HCT116 (cell line): Measurements from ENCODE around the gene SUCLG2. TPM values are rescaled to one million over a fixed set of nuclear protein-coding genes. Genes with fewer than 3 reads are reported as not detected.

Experiments used
- ATAC-seq: fragments of 200-7000 bp; cut with Tn5 transposase; 2 replicates; pipeline ENCODE4 v1.9.1; 2020; ENCODE audit warnings: mild to moderate bottlenecking, moderate library complexity
- BruUV-seq: library from RNA; stranded (reverse); fragments of 400-500 nt; replicated peaks from 2 replicates; lab custom pipeline; 2021; lab: Mats Ljungman, UMichigan
- CTCF ChIA-PET: fragments of 300-600 bp; sonication (Branson Sonifier 250); formaldehyde crosslinking; loops from one replicate; lab custom pipeline; 2021; ENCODE audit warnings: antibody characterized with exemption; lab: Charles Lee
- POLR2A ChIA-PET: fragments of 300-600, 350-600 bp; sonication (Branson Sonifier 250); formaldehyde crosslinking; loops from one replicate; lab custom pipeline; 2021; ENCODE audit warnings: antibody characterized with exemption; lab: Charles Lee
- RAD21 ChIA-PET, 2 experiments: fragments of 300-600 bp; sonication (Branson Sonifier 250); formaldehyde crosslinking; loops; one replicate each; lab custom pipeline; 2023; ENCODE audit warnings: low total read pairs in 2 of 2; ENCODE audit not compliant: uncharacterized antibody in 2 of 2, unreplicated experiment in 2 of 2, low non-redundant PET in 1 of 2; lab: Charles Lee
- DNase-seq: peaks from one replicate; pipeline ENCODE4 v3.0.0-alpha.2; 2010; ENCODE audit warnings: low read depth, low spot score
- H2AFZ ChIP-seq: fragments of 200-600 bp; shearing (Covaris generic), sonication (generic); 2 replicates; pipeline ENCODE4 v1.6.1; 2017; ENCODE audit warnings: low read depth, mixed run types, mixed read lengths, antibody characterized with exemption, low read length; ENCODE audit not compliant: poor library complexity, severe bottlenecking
- H3K27ac ChIP-seq: 2 replicates; pipeline ENCODE4 v1.5.1; 2012; ENCODE audit warnings: low read depth, low read length
- H3K27me3 ChIP-seq: fragments of 200-600 bp; sonication (generic); 2 replicates; pipeline ENCODE4 v1.6.1; 2016; ENCODE audit warnings: mixed run types, low read length, mixed read lengths; ENCODE audit not compliant: insufficient read depth
- H3K36me3 ChIP-seq, 2 experiments: fragments of 200-500 bp in 1 of 2; fragments of 200-600 bp in 1 of 2; sonication (Bioruptor generic) in 1 of 2; sonication (generic) in 1 of 2; 2 replicates each; pipeline versions ENCODE4 v1.5.1 to v1.6.1; 2014 to 2016; ENCODE audit warnings: low read length in 2 of 2, inconsistent platforms in 1 of 2, mixed read lengths in 1 of 2, mixed run types in 1 of 2; ENCODE audit not compliant: insufficient read depth in 2 of 2, control insufficient read depth in 1 of 2
- H3K4me1 ChIP-seq, 2 experiments: fragments of 200-600 bp in 1 of 2; sonication (generic) in 1 of 2; 2 replicates each; pipeline versions ENCODE4 v1.5.1 to v1.6.1; 2012 to 2017; ENCODE audit warnings: low read length in 2 of 2, inconsistent platforms in 1 of 2, mild to moderate bottlenecking in 1 of 2, mixed read lengths in 1 of 2, mixed run types in 1 of 2, moderate library complexity in 1 of 2; ENCODE audit not compliant: insufficient read depth in 2 of 2, control insufficient read depth in 1 of 2
- H3K4me2 ChIP-seq: fragments of 200-600 bp; sonication (generic); 2 replicates; pipeline ENCODE4 v1.6.1; 2017; ENCODE audit warnings: mixed run types, low read length, mixed read lengths
- H3K4me3 ChIP-seq, 2 experiments: fragments of 200-600 bp in 1 of 2; sonication (generic) in 1 of 2; replicated peaks in 1 of 2; 2 replicates each; pipeline ENCODE4 v1.5.1; 2011 to 2016; ENCODE audit warnings: low read length in 2 of 2, control low read depth in 1 of 2, low read depth in 1 of 2, mild to moderate bottlenecking in 1 of 2, mixed read lengths in 1 of 2, mixed run types in 1 of 2
- H3K79me2 ChIP-seq: fragments of 200-600 bp; sonication (generic); 2 replicates; pipeline ENCODE4 v1.6.1; 2017; ENCODE audit warnings: mild to moderate bottlenecking, mixed run types, low read length, moderate library complexity, mixed read lengths; ENCODE audit not compliant: insufficient read depth
- H3K9ac ChIP-seq: fragments of 200-600 bp; sonication (generic); 2 replicates; pipeline ENCODE4 v1.6.1; 2016; ENCODE audit warnings: low read length, mixed read lengths
- H3K9me2 ChIP-seq: fragments of 200-600 bp; sonication (generic), shearing (Covaris generic); 2 replicates; pipeline ENCODE4 v1.6.1; 2017; ENCODE audit warnings: mixed run types, mild to moderate bottlenecking, moderate library complexity; ENCODE audit not compliant: insufficient read depth
- H3K9me3 ChIP-seq, 2 experiments: fragments of 200-500 bp in 1 of 2; fragments of 200-600 bp in 1 of 2; sonication (Bioruptor generic) in 1 of 2; sonication (generic) in 1 of 2; 2 replicates each; pipeline ENCODE4 v1.6.1; 2014 to 2017; ENCODE audit warnings: low read length in 2 of 2, mixed read lengths in 2 of 2, inconsistent platforms in 1 of 2, low read depth in 1 of 2, mild to moderate bottlenecking in 1 of 2, mixed run types in 1 of 2, moderate library complexity in 1 of 2; ENCODE audit not compliant: control insufficient read depth in 1 of 2, insufficient read depth in 1 of 2
- H4K20me1 ChIP-seq: fragments of 200-600 bp; sonication (generic), shearing (Covaris generic); 2 replicates; pipeline ENCODE4 v1.6.1; 2017; ENCODE audit warnings: mixed run types, mild to moderate bottlenecking, moderate library complexity; ENCODE audit not compliant: insufficient read depth
- ATF3 ChIP-seq: IDR thresholded peaks from 2 replicates; pipeline ENCODE4 v1.6.1; 2012
- CEBPB ChIP-seq: IDR thresholded peaks from 2 replicates; pipeline ENCODE4 v1.6.1; 2012; ENCODE audit warnings: low read depth
- EGR1 ChIP-seq: IDR thresholded peaks from 2 replicates; pipeline ENCODE4 v1.6.1; 2012; ENCODE audit warnings: low read depth
- ELF1 ChIP-seq: IDR thresholded peaks from 2 replicates; pipeline ENCODE4 v1.6.1; 2012; ENCODE audit warnings: low read depth, borderline replicate concordance
- EZH2 ChIP-seq: fragments of 200-600 bp; sonication (generic); IDR thresholded peaks from 2 replicates; pipeline ENCODE4 v1.6.1; 2017; ENCODE audit warnings: antibody characterized with exemption, mixed run types
- EZH2phosphoT487 ChIP-seq: fragments of 200-600 bp; IDR thresholded peaks from 2 replicates; pipeline ENCODE4 v1.6.1; 2018; ENCODE audit warnings: antibody characterized with exemption, borderline replicate concordance
- FOSL1 ChIP-seq: IDR thresholded peaks from 2 replicates; pipeline ENCODE4 v1.6.1; 2012; ENCODE audit warnings: low read depth
- JUND ChIP-seq: IDR thresholded peaks from 2 replicates; pipeline ENCODE4 v1.6.1; 2012
- MAX ChIP-seq: IDR thresholded peaks from 2 replicates; pipeline ENCODE4 v1.6.1; 2012
- RAD21 ChIP-seq: IDR thresholded peaks from 2 replicates; pipeline ENCODE4 v1.6.1; 2012; ENCODE audit warnings: low read depth, mild to moderate bottlenecking
- SIN3A ChIP-seq: IDR thresholded peaks from 2 replicates; pipeline ENCODE4 v1.6.1; 2012; ENCODE audit warnings: low read depth
- SRF ChIP-seq: IDR thresholded peaks from 2 replicates; pipeline ENCODE4 v1.6.1; 2012; ENCODE audit warnings: low read depth
- TCF7L2 ChIP-seq: IDR thresholded peaks from 2 replicates; pipeline ENCODE4 v1.7.0; 2011; ENCODE audit warnings: borderline replicate concordance, inconsistent platforms; ENCODE audit not compliant: insufficient read depth, insufficient read length; ENCODE audit errors: extremely low read depth
- ZFX ChIP-seq: fragments of 450-650 bp; IDR thresholded peaks from 2 replicates; pipeline ENCODE4 v1.6.1; 2017
- ZNF274 ChIP-seq: fragments of 200-500 bp; sonication (Bioruptor generic); IDR thresholded peaks from 2 replicates; pipeline ENCODE4 v1.6.1; 2014; ENCODE audit warnings: mild to moderate bottlenecking, low read depth, low read length, inconsistent platforms
- intact Hi-C: fragments of 100-400 bp; cut with micrococcal nuclease; formaldehyde crosslinking; loops from 2 replicates; pipeline ENCODE4 v1.10.0; 2022
- total RNA-seq: library from RNA; stranded (reverse); gene quantifications from one replicate; pipeline ENCODE4 v1.2.1, GENCODE V29; 2021; ENCODE audit not compliant: unreplicated experiment
- TF ChIP-seq, protein P1 (sequence below): IDR thresholded peaks from 2 replicates; pipeline ENCODE4 v1.6.1; 2012; ENCODE audit warnings: low read depth
- TF ChIP-seq, protein P2 (sequence below), 3 experiments: fragments of 200-600 bp in 1 of 3; sonication (generic) in 1 of 3; IDR thresholded peaks in 2 of 3; conservative IDR thresholded peaks in 1 of 3; 2 replicates each; pipeline ENCODE4 v1.5.1; 2012 to 2017; ENCODE audit warnings: low read depth in 2 of 3, low read length in 2 of 3, antibody characterized with exemption in 1 of 3, borderline replicate concordance in 1 of 3, control low read depth in 1 of 3, mild to moderate bottlenecking in 1 of 3, mixed read lengths in 1 of 3, mixed run types in 1 of 3, moderate library complexity in 1 of 3; ENCODE audit not compliant: insufficient read depth in 1 of 3
- TF ChIP-seq, protein P3 (sequence below): IDR thresholded peaks from 2 replicates; pipeline ENCODE4 v1.6.1; 2011; ENCODE audit warnings: mild to moderate bottlenecking, low read length, moderate library complexity; ENCODE audit not compliant: insufficient replicate concordance; ENCODE audit errors: extremely low read depth

The SUCLG2 gene
- total RNA-seq, 1 experiment from 2014 or later = 49.2 TPM

- TF ChIP-seq EZH2phosphoT487 (no peak), ELF1 (no peak), CEBPB (no peak), SRF (no peak), FOSL1 (no peak), JUND (no peak), ATF3 (no peak), ZFX (no peak), TCF7L2 (no peak), ZNF274 (no peak)
These were observed 166.8 kb downstream of the SUCLG2 start (continued) for GRCh38 chr3:67487564-67488114.

- RAD21 ChIA-PET = no interaction called here
- no peaks in the 10 kb centered on the region for H3K9me2 ChIP-seq
- H3K79me2 ChIP-seq = no peaks in the 10 kb centered on the region
- no peak for ATAC-seq
- H3K4me1 ChIP-seq = no peaks in the 10 kb centered on the region
- CTCF ChIA-PET = no interaction called here
- H3K27me3 ChIP-seq = no peaks in the 10 kb centered on the region
- H3K36me3 ChIP-seq = no peaks in the 10 kb centered on the region
- no peak overlapping the region for H3K4me2 ChIP-seq
- H3K27ac ChIP-seq = no peak overlapping the region
- no peak overlapping the region for H3K9ac ChIP-seq
- H4K20me1 ChIP-seq = no peaks in the 10 kb centered on the region
- no peak overlapping the region for H3K4me3 ChIP-seq
- POLR2A ChIA-PET = no interaction called here
- no peak for DNase-seq
- no peaks in the 10 kb centered on the region for H3K9me3 ChIP-seq
- BruUV-seq = no TSS peak
- H2AFZ ChIP-seq = no peak overlapping the region
- intact Hi-C loops = no loop called here
- TF ChIP-seq TCF7L2 (no peak), SRF (no peak), RAD21 (no peak), ELF1 (no peak), EGR1 (no peak), ZNF274 (no peak), MAX (no peak), JUND (no peak), EZH2 (no peak), SIN3A (no peak)
- TF ChIP-seq, protein P1, sequence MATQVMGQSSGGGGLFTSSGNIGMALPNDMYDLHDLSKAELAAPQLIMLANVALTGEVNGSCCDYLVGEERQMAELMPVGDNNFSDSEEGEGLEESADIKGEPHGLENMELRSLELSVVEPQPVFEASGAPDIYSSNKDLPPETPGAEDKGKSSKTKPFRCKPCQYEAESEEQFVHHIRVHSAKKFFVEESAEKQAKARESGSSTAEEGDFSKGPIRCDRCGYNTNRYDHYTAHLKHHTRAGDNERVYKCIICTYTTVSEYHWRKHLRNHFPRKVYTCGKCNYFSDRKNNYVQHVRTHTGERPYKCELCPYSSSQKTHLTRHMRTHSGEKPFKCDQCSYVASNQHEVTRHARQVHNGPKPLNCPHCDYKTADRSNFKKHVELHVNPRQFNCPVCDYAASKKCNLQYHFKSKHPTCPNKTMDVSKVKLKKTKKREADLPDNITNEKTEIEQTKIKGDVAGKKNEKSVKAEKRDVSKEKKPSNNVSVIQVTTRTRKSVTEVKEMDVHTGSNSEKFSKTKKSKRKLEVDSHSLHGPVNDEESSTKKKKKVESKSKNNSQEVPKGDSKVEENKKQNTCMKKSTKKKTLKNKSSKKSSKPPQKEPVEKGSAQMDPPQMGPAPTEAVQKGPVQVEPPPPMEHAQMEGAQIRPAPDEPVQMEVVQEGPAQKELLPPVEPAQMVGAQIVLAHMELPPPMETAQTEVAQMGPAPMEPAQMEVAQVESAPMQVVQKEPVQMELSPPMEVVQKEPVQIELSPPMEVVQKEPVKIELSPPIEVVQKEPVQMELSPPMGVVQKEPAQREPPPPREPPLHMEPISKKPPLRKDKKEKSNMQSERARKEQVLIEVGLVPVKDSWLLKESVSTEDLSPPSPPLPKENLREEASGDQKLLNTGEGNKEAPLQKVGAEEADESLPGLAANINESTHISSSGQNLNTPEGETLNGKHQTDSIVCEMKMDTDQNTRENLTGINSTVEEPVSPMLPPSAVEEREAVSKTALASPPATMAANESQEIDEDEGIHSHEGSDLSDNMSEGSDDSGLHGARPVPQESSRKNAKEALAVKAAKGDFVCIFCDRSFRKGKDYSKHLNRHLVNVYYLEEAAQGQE = no peak
- TF ChIP-seq, protein P2, sequence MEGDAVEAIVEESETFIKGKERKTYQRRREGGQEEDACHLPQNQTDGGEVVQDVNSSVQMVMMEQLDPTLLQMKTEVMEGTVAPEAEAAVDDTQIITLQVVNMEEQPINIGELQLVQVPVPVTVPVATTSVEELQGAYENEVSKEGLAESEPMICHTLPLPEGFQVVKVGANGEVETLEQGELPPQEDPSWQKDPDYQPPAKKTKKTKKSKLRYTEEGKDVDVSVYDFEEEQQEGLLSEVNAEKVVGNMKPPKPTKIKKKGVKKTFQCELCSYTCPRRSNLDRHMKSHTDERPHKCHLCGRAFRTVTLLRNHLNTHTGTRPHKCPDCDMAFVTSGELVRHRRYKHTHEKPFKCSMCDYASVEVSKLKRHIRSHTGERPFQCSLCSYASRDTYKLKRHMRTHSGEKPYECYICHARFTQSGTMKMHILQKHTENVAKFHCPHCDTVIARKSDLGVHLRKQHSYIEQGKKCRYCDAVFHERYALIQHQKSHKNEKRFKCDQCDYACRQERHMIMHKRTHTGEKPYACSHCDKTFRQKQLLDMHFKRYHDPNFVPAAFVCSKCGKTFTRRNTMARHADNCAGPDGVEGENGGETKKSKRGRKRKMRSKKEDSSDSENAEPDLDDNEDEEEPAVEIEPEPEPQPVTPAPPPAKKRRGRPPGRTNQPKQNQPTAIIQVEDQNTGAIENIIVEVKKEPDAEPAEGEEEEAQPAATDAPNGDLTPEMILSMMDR (IDR thresholded peaks at IDR 0.05 in 2 of 3, conservative IDR thresholded peaks at IDR 0.05 in 1 of 3; ENCODE audit: borderline replicate concordance in 1 of 3, insufficient read depth in 1 of 3, low read depth in 2 of 3, low read length in 2 of 3) = no peak
- TF ChIP-seq, protein P3, sequence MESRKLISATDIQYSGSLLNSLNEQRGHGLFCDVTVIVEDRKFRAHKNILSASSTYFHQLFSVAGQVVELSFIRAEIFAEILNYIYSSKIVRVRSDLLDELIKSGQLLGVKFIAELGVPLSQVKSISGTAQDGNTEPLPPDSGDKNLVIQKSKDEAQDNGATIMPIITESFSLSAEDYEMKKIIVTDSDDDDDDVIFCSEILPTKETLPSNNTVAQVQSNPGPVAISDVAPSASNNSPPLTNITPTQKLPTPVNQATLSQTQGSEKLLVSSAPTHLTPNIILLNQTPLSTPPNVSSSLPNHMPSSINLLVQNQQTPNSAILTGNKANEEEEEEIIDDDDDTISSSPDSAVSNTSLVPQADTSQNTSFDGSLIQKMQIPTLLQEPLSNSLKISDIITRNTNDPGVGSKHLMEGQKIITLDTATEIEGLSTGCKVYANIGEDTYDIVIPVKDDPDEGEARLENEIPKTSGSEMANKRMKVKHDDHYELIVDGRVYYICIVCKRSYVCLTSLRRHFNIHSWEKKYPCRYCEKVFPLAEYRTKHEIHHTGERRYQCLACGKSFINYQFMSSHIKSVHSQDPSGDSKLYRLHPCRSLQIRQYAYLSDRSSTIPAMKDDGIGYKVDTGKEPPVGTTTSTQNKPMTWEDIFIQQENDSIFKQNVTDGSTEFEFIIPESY = no peak
These were observed 167.5 kb downstream of the SUCLG2 start for GRCh38 chr3:67486883-67487282.
